Neural cell (in vitro differentiated cells): Measurements from ENCODE around the gene CCDC15.

Source experiments
- CTCF ChIP-seq: fragments of 450-650 bp; IDR thresholded peaks from 2 replicates; pipeline ENCODE4 v1.5.1; 2014; ENCODE audit warnings: antibody characterized with exemption, mild to moderate bottlenecking, moderate library complexity; ENCODE audit not compliant: poor library complexity, severe bottlenecking
- EP300 ChIP-seq: fragments of 450-650 bp; conservative IDR thresholded peaks from 2 replicates; pipeline ENCODE4 v1.6.1; 2014; ENCODE audit warnings: antibody characterized with exemption, mild to moderate bottlenecking, moderate library complexity; ENCODE audit not compliant: poor library complexity, severe bottlenecking
- EZH2 ChIP-seq: fragments of 200-600, 300-800 bp; shearing (Covaris generic), sonication (generic); IDR thresholded peaks from 2 replicates; pipeline ENCODE4 v1.6.1; 2014; ENCODE audit warnings: antibody characterized with exemption, low read length, borderline replicate concordance, mild to moderate bottlenecking; ENCODE audit not compliant: insufficient read depth, poor library complexity, severe bottlenecking
- REST ChIP-seq: IDR thresholded peaks from 2 replicates; pipeline ENCODE4 v1.6.1; 2012; ENCODE audit warnings: borderline replicate concordance
- SMC3 ChIP-seq: fragments of 450-650 bp; conservative IDR thresholded peaks from 2 replicates; pipeline ENCODE4 v1.6.1; 2014; ENCODE audit warnings: antibody characterized with exemption, mild to moderate bottlenecking, moderate library complexity; ENCODE audit not compliant: poor library complexity

DNA sequence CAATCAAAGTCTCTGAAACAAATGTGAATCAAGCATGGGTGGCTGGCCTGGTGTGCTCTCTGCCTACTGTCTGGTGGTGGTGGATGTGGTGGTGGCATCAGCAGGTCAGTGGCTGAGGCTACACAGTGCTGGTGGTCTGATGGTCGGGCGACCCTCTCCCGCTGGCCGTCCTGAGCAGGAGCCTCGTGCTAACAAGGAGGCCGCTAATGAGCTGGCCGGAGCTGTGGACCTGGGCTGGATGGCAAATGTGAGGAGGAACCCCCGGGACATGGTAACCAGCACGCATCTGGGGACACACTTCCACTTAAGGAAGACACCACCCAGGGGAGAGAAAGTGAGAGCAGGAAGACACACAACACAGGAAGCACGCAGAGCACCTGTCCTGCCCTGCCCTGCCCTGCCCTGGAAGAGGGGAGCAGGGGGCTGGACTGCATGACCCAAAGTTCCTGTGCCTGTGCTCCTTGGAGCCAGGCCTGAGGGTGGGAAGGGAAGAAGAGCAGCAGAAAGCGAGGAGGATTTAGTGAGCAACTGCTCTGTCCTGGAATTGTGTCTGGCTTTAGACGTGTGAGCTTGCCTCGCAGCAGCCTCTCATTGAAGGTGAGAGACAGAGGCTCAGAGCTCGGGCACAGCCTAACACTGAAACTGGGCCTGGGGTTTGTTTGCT lies 132.8 kb downstream of the CCDC15 start:
- TF ChIP-seq SMC3 (no peak), CTCF (no peak), REST (no peak), EP300 (no peak), EZH2 (no peak)
